H1 (cell line): ENCODE measurements around the gene MMD. TPM values are rescaled to one million over a fixed set of nuclear protein-coding genes. Genes with fewer than 3 reads are reported as not detected.

Experiments used
- CTCF ChIA-PET: fragments of 300-600 bp; sonication (Branson Sonifier 250); formaldehyde crosslinking; loops from one replicate; lab custom pipeline; 2021; ENCODE audit not compliant: partially characterized antibody; lab: Charles Lee
- POLR2A ChIA-PET: fragments of 300-600 bp; sonication (Branson Sonifier 250); formaldehyde crosslinking; loops from one replicate; lab custom pipeline; 2021; ENCODE audit warnings: inconsistent platforms; ENCODE audit not compliant: partially characterized antibody; lab: Charles Lee
- DNase-seq, 2 experiments: peaks; one replicate each; pipeline versions ENCODE4 v3.0.0 to v3.0.0-alpha.2; 2010 to 2022; ENCODE audit warnings: low spot score in 2 of 2, low read depth in 1 of 2, mixed read lengths in 1 of 2
- FAIRE-seq: peaks from 2 replicates; lab custom pipeline; 2011; peaks lifted over from hg19 to GRCh38; lab: Jason Lieb, UNC
- H2AFZ ChIP-seq: 2 replicates; pipeline ENCODE4 v1.8.1; 2012; ENCODE audit warnings: low read length, inconsistent platforms
- H2AK5ac ChIP-seq: 2 replicates; pipeline ENCODE4 v1.6.1; 2013; ENCODE audit warnings: low read depth, low read length
- H2BK120ac ChIP-seq: replicated peaks from 2 replicates; pipeline ENCODE3; 2013; ENCODE audit warnings: low read depth, low read length, inconsistent platforms
- H2BK12ac ChIP-seq: 2 replicates; pipeline ENCODE4 v1.6.1; 2013; ENCODE audit warnings: low read depth, low read length
- H2BK15ac ChIP-seq: 2 replicates; pipeline ENCODE4 v1.6.1; 2013; ENCODE audit warnings: low read length
- H2BK20ac ChIP-seq: 2 replicates; pipeline ENCODE4 v1.6.1; 2013; ENCODE audit warnings: low read length
- H2BK5ac ChIP-seq: 2 replicates; pipeline ENCODE4 v1.6.1; 2013; ENCODE audit warnings: low read depth, low read length
- H3K14ac ChIP-seq: 2 replicates; pipeline ENCODE4 v1.6.1; 2013; ENCODE audit warnings: inconsistent platforms; ENCODE audit not compliant: insufficient read length
- H3K18ac ChIP-seq: 2 replicates; pipeline ENCODE4 v1.6.1; 2013; ENCODE audit warnings: low read length; ENCODE audit errors: extremely low read depth
- H3K23ac ChIP-seq: 2 replicates; pipeline ENCODE4 v1.6.1; 2013; ENCODE audit warnings: inconsistent platforms; ENCODE audit not compliant: insufficient read length
- H3K23me2 ChIP-seq: 2 replicates; pipeline ENCODE4 v1.6.1; 2013; ENCODE audit warnings: low read depth, low read length
- H3K27ac ChIP-seq: 2 replicates; pipeline ENCODE4 v1.6.1; 2011; ENCODE audit warnings: low read depth, low read length, inconsistent platforms
- H3K27me3 ChIP-seq, 4 experiments: replicated peaks in 1 of 4; 1 replicate in 1 of 4; 2 replicates in 3 of 4; pipeline versions ENCODE4 v1.6.1 to v1.8.1; 2011 to 2013; ENCODE audit warnings: low read length in 3 of 4, mild to moderate bottlenecking in 3 of 4, inconsistent platforms in 2 of 4, mixed read lengths in 2 of 4, moderate library complexity in 1 of 4; ENCODE audit not compliant: control insufficient read depth in 3 of 4, insufficient read depth in 3 of 4; ENCODE audit errors: extremely low read depth in 1 of 4
- H3K36me3 ChIP-seq, 4 experiments: 2 replicates each; pipeline versions ENCODE4 v1.6.1 to v1.8.1; 2011 to 2013; ENCODE audit warnings: mild to moderate bottlenecking in 4 of 4, low read length in 3 of 4, moderate library complexity in 2 of 4, control low read depth in 1 of 4, inconsistent platforms in 1 of 4; ENCODE audit not compliant: insufficient read depth in 4 of 4, control insufficient read depth in 2 of 4
- H3K4ac ChIP-seq: replicated peaks from 2 replicates; pipeline ENCODE3; 2013; ENCODE audit warnings: low read length, low read depth, mixed read lengths, inconsistent platforms; ENCODE audit not compliant: insufficient read length
- H3K4me1 ChIP-seq, 4 experiments: replicated peaks in 1 of 4; 1 replicate in 1 of 4; 2 replicates in 3 of 4; pipeline versions ENCODE4 v1.6.1 to v1.8.1; 2011 to 2013; ENCODE audit warnings: low read length in 3 of 4, inconsistent platforms in 2 of 4, mixed read lengths in 1 of 4; ENCODE audit not compliant: insufficient read depth in 4 of 4, control insufficient read depth in 3 of 4
- H3K4me2 ChIP-seq, 2 experiments: 2 replicates each; pipeline versions ENCODE4 v1.6.1 to v1.8.1; 2011 to 2013; ENCODE audit warnings: low read depth in 2 of 2, low read length in 2 of 2, control low read depth in 1 of 2, inconsistent platforms in 1 of 2, mild to moderate bottlenecking in 1 of 2; ENCODE audit not compliant: insufficient read depth in 1 of 2
- H3K4me3 ChIP-seq, 4 experiments: fragments of 200-600, 300-600 bp in 1 of 4; sonication (generic), shearing (Covaris generic), sonication (Bioruptor Twin) in 1 of 4; 2 replicates each; pipeline versions ENCODE4 v1.5.1 to v1.8.1; 2011 to 2016; ENCODE audit warnings: low read length in 4 of 4, low read depth in 3 of 4, control low read depth in 2 of 4, inconsistent platforms in 2 of 4, mild to moderate bottlenecking in 2 of 4, mixed read lengths in 1 of 4, moderate library complexity in 1 of 4; ENCODE audit not compliant: insufficient read depth in 2 of 4; ENCODE audit errors: extremely low read depth in 1 of 4
- H3K56ac ChIP-seq: replicated peaks from 2 replicates; pipeline ENCODE3; 2013; ENCODE audit warnings: low read depth, mild to moderate bottlenecking, mixed read lengths, low read length, inconsistent platforms; ENCODE audit not compliant: insufficient read length
- H3K79me1 ChIP-seq: 2 replicates; pipeline ENCODE4 v1.6.1; 2013; ENCODE audit warnings: low read depth, low read length, control low read depth
- H3K79me2 ChIP-seq, 2 experiments: 2 replicates each; pipeline versions ENCODE4 v1.6.1 to v1.8.1; 2012 to 2013; ENCODE audit warnings: low read length in 2 of 2, mild to moderate bottlenecking in 2 of 2, inconsistent platforms in 1 of 2; ENCODE audit not compliant: insufficient read depth in 2 of 2, control insufficient read depth in 1 of 2
- H3K9ac ChIP-seq, 4 experiments: replicated peaks in 1 of 4; 1 replicate in 1 of 4; 2 replicates in 3 of 4; pipeline versions ENCODE4 v1.6.1 to v1.8.1; 2011 to 2013; ENCODE audit warnings: low read depth in 3 of 4, low read length in 3 of 4, control low read depth in 2 of 4, mild to moderate bottlenecking in 2 of 4, moderate library complexity in 2 of 4, inconsistent platforms in 1 of 4; ENCODE audit errors: extremely low read depth in 1 of 4
- H3K9me3 ChIP-seq, 2 experiments: 2 replicates each; pipeline versions ENCODE4 v1.6.1 to v1.8.1; 2012 to 2013; ENCODE audit warnings: mild to moderate bottlenecking in 2 of 2, moderate library complexity in 2 of 2, control low read depth in 1 of 2, inconsistent platforms in 1 of 2, low read depth in 1 of 2, low read length in 1 of 2, mixed read lengths in 1 of 2; ENCODE audit not compliant: insufficient read depth in 2 of 2
- H4K20me1 ChIP-seq, 2 experiments: replicated peaks in 1 of 2; 2 replicates each; pipeline versions ENCODE3 to v1.8.1; 2011 to 2013; ENCODE audit warnings: inconsistent platforms in 2 of 2, low read length in 2 of 2, mild to moderate bottlenecking in 1 of 2; ENCODE audit not compliant: insufficient read depth in 2 of 2, control insufficient read depth in 1 of 2
- H4K5ac ChIP-seq: 2 replicates; pipeline ENCODE4 v1.6.1; 2013; ENCODE audit warnings: low read length, low read depth, mixed read lengths, inconsistent platforms; ENCODE audit not compliant: insufficient read length
- H4K8ac ChIP-seq: 2 replicates; pipeline ENCODE4 v1.8.0; 2013; ENCODE audit warnings: mild to moderate bottlenecking, moderate library complexity, low read length, inconsistent platforms; ENCODE audit not compliant: insufficient read depth; ENCODE audit errors: extremely low read depth
- H4K91ac ChIP-seq: replicated peaks from 2 replicates; pipeline ENCODE3; 2013; ENCODE audit warnings: low read length, mixed read lengths, inconsistent platforms; ENCODE audit not compliant: insufficient read length
- SP2 ChIP-seq: IDR thresholded peaks from 2 replicates; pipeline ENCODE4 v1.6.1; 2012; ENCODE audit warnings: mild to moderate bottlenecking, low read length, inconsistent platforms
- WGBS, 2 experiments: shearing (Covaris generic) in 1 of 2; methylation state at CpG; one replicate each; pipeline versions ENCODE4 v1.1.6 to v1.1.7; 2013 to 2015; ENCODE audit warnings: low lambda C conversion rate in 2 of 2, mixed read lengths in 2 of 2, inconsistent platforms in 1 of 2, low coverage in 1 of 2, missing lambda C conversion rate in 1 of 2; ENCODE audit not compliant: insufficient replicate concordance in 2 of 2, insufficient coverage in 1 of 2, insufficient read length in 1 of 2; ENCODE audit errors: extremely low coverage in 1 of 2, missing lambda C conversion rate in 1 of 2; 5-methylcytosine and 5-hydroxymethylcytosine counted together
- polyA plus RNA-seq, 7 experiments: library from polyadenylated mRNA; depleted of rRNA in 3 of 7; stranded (reverse) in 5 of 7; unstranded in 2 of 7; fragments of >200 nt in 5 of 7; fragments of 200-250 nt in 2 of 7; gene quantifications; 1 replicate in 5 of 7; 2 replicates in 1 of 7; 4 replicates in 1 of 7; pipeline versions ENCODE4 v1.2.1 to v1.2.3, GENCODE V29; 2011 to 2013; ENCODE audit warnings: missing spikeins in 2 of 7, mixed read lengths in 2 of 7
- total RNA-seq: library from RNA; stranded (reverse); fragmentation: NEBNext Ultra II Directional; extraction: Animal tissue kit (Norgen Biotek cat#: 25700); gene quantifications from 2 replicates; pipeline ENCODE4 v1.2.1, GENCODE V29; 2021

The MMD gene
- total and polyA plus RNA-seq, 2 of the 8 experiments (the other 6 are each of a cell fraction or from before 2014, with no cell fraction given) = 28.2 to 37.8 TPM

- Histone ChIP-seq H3K14ac (no peak overlapping the region), H4K20me1 (no peaks in the 10 kb centered on the region), H4K91ac (no peak overlapping the region), H2AFZ (peak overlapping the region; percentile 97; the same call in 1 of the 2 replicates), H2BK12ac (peak overlapping the region; percentile 46; the same call in 1 of the 2 replicates), H2BK120ac (peak overlapping the region; percentile 52), H3K27ac (no peak overlapping the region), H3K23ac (no peak overlapping the region), H2BK5ac (0 out of 2 replicates have a peak overlapping the region, but pooled peaks have one; percentile 76), H3K23me2 (no peaks in the 10 kb centered on the region), H3K79me1 (no peaks in the 10 kb centered on the region), H2BK20ac (peak overlapping the region; percentile 51; the same call in 1 of the 2 replicates), H4K8ac (no peak overlapping the region), H2BK15ac (no peak overlapping the region), H4K5ac (no peak overlapping the region), H3K9ac (no peak overlapping the region), H3K4me2 (peak overlapping the region in 1 of 2 experiments; percentile 55; a peak in 1 of 4 replicates), H3K36me3 (no peaks in the 10 kb centered on the region), H2AK5ac (no peak overlapping the region), H3K4me3 (peak overlapping the region in 1 of 4 experiments; percentile 28; a peak in 2 of 8 replicates), H3K4me1 (peaks cover 1 to 5% (median 3%) of the 10 kb centered on the region in 4 experiments; a peak in 6 of 7 replicates), H3K27me3 (no peaks in the 10 kb centered on the region), H3K4ac (no peak overlapping the region), H3K9me3 (peaks cover 2 to 3% of the 10 kb centered on the region in 2 experiments; a peak in 1 of 4 replicates), H3K56ac (no peak overlapping the region), H3K79me2 (no peaks in the 10 kb centered on the region), H3K18ac (no peak overlapping the region)
- FAIRE-seq (no peak), DNase-seq (no peak)
- 95% methylated on average over 1 of the region's 1 CpG; no CpG with 5 or more reads in 1 of the 2 experiments for WGBS, 2 experiments
- CTCF ChIA-PET = interaction anchor here (0.8 to 1.7 kb wide), 3 partner anchors 9 to 358 kb away, joined by 3 to 5 read pairs (median 3); no protein-coding TSS in a partner anchor
- no peak for TF ChIP-seq SP2
- POLR2A ChIA-PET = no interaction called here
These were observed 70.4 kb downstream of the MMD start for GRCh38 chr17:55351226-55351625.
